GM21367 (cell line): ENCODE results near the gene BUD31.
"Not testable (repeated sequence)": the region's sequence is repeated elsewhere in the genome, so short reads cannot be mapped to it uniquely, and the experiment has no call there.

ENCODE experiments used
- ATAC-seq: cut with Tn5 transposase; IDR thresholded peaks from one replicate; pipeline ENCODE4 v1.9.1; 2021; ENCODE audit not compliant: unreplicated experiment

BUD31 gene

DNA sequence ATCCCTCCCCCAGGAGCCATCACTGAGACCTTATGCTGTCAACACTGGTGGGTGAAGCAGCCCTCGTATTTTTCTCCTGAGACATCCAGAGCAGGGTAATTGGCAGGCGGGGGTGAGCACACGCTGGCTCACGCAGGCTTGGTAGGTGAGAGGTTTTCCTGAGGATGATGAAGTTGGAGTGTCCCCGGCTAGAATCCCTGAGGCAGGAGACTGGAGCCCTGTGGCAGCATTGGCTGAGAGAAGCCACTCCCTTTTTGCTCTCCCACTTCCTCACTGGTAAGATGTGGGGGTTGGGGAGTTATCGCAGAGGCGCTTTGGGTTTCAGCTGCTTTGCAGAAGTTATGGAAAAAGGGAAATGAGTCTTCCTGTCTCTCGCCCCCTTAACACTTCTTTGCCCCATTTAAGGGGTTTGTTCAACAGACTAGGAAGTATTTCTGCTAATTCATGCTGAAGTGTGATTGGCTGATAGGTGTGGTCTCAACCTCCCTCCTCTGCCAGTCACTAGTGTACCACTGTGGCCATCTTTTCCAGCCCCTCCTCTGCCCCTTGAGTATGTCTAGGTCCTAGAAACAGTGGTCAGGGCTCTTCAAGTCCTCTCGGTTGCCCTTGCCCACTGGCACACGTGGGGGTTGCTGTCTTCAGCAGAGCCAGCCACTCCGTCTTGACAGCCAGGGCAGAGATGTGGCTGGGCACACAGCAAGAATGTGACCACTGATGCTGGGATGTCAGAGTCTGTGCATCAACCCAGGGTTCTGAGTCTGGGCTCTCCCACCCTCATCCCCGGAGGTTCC is 28.5 kb upstream of the BUD31 start:
- ATAC-seq: peak; percentile 35

DNA sequence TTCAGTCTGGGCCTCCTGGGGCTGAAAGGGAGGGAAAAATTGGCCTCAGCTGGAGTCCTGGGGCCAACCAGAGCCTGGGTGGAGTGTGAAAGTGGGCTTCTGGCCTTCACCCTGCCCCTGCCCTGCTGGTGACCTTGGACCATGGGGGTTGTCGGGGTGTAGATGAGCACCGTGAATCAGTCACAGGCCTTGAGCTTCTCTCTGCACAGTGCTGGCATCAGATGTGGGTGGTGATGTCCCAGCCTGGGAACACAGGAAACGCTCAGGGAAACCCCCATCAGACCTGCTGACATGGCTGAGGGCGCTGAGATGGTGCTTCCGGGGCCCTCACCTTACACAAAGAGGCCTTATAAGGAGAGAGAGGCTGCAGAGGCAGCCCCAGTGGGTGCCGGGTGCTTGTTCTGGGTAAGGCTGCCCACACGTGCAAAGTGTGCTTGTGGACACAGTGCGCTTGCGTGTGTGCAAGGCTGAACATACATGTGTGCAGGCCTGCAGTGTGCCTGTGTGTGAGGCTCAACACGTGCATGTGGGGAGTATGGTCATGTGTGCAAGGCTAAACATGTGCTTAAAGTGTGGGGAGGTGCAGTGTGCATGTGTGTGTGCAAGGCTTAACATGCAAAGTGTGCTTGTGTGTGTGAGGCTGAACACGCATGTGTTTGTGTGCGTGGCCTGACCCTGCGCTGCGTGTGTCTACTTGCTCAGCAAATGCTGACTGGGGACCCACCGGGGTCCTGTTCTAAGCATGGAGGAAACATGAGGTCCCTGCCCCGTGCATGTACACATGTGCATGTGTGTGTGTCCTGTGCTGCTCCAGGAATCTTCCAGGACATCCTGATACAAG is 27.7 kb upstream of the BUD31 start:
- ATAC-seq: peak; percentile 77

DNA sequence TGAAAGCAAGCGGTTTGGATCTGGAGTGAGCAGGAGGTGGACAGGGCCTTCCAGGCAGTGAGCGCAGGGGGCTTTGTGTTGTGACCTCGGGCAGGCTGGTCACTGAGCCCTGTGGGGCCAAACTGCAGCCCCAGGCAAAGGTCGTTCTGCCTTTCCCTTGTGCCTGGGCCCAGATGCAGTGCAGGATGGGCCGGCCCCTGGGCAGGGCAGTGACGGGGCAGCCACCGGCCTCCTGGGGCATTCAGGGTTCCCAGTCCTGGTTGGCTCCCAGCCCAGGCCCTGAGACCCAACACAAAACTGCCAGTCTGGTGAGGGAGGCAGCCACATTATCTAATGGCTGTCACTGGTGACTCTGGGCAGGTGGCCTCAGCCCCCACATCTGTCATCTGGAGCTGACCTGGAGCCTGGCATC is 27.1 kb upstream of the BUD31 start:
- no peak for ATAC-seq

DNA sequence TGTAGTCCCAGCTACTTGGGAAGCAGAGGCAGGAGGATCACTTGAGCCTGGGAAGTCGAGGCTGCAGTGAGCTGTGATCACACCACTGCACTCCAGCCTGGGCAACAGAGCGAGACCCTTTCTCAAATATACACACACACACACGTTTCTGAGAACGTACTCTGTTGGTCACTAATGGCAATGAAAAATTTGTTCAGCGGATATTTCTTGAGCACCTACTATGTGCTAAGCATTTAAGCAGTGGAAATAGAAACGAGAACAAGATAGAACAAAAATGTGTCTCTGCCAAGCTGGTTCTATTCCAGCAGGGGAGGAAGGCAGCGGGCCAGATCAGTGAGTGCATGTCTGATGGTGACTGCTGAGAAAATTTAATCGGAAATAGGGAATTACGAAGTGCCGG is 25.6 kb upstream of the BUD31 start:
- ATAC-seq: no peak

DNA sequence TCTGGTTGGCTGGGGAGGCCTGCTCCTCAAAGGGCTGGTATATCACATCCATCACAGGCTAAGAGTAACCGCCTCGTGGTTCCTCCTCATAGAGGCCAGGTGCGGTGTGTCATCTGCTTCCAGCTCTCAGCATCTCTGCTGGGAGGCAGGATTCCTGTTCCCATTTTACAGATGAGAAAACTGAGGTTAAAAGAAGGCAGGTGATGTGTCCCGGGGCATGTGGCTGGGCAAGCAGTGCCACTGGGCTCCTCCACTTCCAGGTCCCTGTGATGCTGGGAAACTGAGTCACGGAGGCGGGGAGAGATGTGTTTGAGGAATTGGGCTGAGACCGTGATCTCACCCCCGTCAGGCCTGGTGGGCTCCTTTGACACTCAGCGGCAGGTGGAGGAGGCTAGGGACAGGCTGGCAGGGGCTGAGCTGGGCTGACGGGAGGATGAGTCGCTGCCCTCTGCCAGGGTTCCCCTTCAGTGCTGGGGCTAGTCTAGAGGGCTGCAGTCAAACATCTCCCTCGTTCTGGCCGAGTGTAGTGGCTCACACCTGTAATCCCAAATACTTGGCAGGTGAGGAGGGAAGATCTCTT is 24.9 kb upstream of the BUD31 start:
- ATAC-seq: no peak

DNA sequence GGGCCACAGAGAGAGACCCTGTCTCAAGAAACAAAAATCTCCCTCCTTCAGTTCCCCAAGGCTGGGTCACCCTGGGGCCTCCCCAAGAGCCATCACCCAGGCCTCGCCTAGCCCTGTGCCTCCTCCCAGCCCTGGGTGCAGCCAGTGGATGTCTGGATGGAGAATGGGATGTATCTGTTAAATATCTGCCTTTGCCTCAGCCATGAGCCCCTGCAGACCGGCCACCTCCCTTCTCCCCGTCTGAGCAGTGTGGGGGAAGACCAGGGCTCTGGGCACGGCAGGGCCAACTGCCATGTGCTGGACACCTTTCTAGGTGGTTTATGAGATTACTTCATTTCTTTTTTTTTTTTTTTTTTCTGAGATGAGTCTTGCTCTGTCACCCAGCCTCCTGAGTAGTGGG is 24.2 kb upstream of the BUD31 start:
- no peak for ATAC-seq

DNA sequence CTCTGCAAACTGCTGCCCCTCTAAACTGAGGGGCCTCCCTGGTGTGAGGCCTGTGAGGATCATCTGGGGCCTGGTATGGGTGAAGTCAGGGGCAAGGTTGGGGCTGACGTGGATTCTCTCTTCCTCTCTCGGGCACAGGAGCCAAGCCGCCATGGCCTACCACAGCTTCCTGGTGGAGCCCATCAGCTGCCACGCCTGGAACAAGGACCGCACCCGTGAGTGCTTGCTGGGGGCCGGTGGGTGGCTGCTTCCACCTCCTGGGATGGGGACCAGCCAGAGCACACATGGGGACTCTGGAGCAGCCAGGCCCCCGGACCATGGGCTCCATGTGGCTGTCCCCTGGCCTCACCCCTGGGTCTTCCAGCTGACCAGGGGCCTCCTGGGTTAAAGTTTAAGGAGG is 23.2 kb upstream of the BUD31 start:
- ATAC-seq: no peak

DNA sequence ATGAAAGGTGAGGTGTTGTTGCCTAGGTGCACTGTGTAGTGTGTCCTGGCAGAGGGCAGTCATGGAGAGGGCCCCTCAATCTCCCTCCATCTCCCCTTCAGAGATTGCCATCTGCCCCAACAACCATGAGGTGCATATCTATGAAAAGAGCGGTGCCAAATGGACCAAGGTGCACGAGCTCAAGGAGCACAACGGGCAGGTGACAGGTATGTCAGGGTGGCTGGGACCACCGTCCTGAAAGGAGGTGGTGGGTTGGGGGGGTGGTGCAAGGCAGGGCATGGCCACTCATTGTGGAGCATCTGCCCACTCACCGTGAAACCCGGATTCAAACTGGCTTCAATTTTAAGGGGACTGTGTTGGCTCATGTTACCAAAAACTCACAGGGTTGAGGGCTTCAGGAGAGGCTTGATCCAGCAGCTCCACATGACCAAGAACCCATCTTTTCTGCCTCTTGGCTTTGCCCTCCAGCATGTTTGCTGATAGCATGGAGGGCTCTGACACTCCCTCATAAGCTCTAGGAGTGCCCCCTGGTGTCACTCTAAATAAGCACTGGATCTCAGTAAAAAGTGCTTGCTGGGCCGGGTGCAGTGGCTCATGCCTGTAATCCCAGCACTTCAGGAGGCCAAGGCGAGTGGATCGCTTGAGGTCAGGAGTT is 22.1 kb upstream of the BUD31 start:
- ATAC-seq: no peak

DNA sequence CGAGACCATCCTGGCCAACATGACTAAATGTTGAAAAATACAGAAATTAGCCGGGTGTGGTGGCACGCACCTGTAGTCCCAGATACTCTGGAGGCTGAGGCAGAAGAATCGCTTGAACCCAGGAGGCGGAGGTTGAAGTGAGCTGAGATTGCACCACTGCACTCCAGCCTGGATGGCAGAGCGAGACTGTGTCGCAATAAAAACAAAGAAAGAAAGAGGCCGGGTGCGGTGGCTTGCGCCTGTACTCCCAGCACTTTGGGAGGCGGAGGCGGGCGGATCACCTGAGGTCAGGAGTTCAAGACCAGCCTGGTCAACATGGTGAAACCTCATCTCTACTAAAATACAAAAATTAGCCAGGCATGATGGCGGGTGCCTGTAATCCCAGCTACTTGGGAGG is 21.5 kb upstream of the BUD31 start:
- not testable (repeated sequence) for ATAC-seq

DNA sequence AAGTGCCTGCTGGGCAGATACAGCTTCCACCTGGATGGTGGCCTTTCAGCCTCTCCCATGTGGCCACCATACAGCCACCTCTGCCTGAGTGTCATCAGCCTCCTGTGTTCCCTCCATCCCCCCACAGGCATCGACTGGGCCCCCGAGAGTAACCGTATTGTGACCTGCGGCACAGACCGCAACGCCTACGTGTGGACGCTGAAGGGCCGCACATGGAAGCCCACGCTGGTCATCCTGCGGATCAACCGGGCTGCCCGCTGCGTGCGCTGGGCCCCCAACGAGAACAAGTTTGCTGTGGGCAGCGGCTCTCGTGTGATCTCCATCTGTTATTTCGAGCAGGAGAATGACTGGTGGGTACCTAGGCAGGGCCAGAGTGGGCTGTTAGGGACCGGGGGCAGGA is 20.9 kb upstream of the BUD31 start:
- ATAC-seq: no peak

DNA sequence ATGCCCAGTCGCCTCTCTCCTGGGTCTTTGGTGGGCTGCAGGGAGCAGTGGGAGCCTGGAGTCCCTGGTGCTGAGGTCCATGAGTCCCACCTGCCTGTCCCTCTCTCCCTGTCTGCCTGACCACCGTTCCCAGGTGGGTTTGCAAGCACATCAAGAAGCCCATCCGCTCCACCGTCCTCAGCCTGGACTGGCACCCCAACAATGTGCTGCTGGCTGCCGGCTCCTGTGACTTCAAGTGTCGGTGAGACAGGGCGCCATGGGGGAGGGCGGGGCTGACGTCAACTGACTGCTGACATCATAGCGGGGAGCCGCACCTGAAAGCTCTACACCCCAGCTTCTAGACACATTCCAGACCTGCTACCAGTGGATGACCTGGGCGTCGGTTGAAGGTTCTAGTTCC is 19.0 kb upstream of the BUD31 start:
- no peak for ATAC-seq

DNA sequence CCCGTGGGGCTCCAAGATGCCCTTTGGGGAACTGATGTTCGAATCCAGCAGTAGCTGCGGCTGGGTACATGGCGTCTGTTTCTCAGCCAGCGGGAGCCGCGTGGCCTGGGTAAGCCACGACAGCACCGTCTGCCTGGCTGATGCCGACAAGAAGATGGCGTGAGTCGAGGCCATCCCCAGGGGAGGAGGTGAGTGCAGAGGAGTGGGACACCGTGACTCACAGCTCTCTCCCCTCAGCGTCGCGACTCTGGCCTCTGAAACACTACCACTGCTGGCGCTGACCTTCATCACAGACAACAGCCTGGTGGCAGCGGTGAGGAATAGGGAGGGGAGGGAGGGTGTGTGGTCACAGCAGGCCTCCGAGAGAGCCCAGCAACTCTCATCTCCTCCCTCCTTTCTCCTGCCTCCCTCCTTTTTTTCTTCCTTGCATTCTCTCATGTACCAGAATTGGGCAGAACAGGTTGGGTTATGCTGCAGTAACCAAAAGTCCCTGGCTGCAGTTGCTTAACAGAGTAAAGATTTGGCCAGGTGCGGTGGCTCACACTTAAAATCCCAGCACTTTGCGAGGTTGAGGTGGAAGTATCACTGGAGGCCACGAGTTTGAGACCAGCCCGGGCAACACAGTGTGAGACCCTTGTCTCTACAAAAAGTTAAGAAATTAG is 17.7 kb upstream of the BUD31 start:
- ATAC-seq: no peak

DNA sequence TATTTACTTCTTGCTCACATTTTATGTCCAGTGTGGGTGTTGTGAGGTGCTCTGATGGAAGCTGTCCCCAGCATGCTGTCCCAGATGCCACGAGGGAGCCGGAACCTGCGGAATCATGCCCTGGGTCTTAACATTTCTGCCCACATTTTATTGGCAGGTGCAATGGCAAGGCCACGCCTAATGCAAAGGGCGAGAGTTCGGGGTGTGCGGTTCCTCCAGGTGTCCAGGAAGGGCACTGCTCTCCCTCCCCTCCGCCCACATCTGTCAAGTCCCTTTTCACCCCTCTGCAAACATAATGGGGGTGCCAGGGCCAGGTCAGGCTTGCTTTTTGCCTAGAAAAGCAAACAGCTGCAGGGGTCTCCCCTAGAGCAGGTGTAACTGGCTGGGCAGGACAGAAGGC is 16.7 kb upstream of the BUD31 start:
- no peak for ATAC-seq

DNA sequence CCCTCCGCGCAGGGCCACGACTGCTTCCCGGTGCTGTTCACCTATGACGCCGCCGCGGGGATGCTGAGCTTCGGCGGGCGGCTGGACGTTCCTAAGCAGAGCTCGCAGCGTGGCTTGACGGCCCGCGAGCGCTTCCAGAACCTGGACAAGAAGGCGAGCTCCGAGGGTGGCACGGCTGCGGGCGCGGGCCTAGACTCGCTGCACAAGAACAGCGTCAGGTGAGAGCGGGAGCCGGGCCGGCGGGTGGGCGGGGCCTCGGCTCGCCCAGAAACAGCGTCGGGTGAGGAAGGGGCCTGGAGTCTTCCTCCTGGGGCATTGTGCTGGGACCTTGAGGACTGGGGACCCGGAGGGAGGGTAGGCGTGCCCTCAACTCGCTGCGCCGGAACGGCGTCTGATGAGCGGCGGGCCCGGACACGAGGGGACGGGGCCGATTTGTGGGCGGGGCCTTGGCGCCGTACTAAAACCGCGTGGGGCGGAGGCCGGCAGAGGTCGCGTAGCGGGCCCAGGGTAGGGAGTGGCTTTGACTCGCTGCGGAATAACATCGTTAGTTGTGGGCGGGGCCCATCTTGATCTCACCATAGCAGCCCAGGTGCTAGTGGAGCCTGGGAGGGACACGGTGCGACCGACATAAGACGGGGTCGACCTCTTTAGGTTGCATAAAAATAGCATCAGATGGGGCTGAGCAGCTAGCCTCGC is 16.0 kb upstream of the BUD31 start:
- ATAC-seq: no peak

DNA sequence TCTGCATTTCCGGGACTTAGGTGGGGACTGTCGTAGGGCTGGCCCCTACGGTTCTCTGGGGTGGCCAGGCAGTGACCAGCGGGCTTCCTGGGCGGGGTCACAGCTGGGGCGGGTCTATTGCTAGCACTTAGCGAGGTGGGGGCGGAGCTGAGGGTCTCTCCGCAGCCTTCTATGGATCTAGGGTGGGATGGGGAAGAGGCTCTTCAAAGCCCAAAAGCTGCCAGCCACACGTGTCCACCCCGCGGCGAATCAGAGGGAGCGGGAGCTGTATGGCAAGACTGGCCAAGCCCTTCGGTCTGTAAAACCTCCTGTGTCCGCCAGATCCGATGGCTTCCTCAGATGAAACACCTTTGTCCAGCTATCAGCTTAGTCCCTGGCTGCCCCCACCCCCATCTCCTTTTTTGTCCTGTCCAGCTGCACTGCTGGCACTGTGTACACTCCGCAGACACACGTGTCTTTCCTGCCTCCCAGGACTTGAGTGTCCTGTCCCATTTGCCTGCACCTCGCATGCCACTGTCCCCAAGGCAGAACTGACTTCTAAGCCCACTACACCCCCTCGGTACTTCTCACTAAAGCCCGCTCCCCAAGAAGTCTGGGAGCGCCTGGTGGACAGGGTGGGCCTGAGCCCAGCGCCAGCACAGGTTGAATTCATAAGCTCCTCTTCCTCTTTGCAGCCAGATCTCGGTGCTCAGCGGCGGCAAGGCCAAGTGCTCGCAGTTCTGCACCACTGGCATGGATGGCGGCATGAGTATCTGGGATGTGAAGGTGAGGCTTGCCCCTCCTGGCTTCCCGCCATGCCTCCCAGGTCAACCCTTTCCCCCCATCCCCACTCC is 15.2 kb upstream of the BUD31 start:
- ATAC-seq: no peak

DNA sequence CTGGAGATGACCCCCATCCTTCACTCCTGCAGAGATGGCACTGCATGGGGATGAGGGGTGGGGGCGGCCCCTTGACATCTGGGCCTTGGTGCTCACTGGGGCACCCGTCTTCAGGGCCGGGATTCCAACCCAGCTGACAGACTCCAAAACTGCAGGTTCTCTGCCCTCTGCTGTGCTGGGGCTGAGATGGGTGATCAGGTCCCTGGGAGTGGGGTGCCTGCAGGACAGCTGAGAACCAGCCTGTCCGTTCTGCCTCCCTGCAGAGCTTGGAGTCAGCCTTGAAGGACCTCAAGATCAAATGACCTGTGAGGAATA is 14.6 kb upstream of the BUD31 start:
- ATAC-seq: no peak

DNA sequence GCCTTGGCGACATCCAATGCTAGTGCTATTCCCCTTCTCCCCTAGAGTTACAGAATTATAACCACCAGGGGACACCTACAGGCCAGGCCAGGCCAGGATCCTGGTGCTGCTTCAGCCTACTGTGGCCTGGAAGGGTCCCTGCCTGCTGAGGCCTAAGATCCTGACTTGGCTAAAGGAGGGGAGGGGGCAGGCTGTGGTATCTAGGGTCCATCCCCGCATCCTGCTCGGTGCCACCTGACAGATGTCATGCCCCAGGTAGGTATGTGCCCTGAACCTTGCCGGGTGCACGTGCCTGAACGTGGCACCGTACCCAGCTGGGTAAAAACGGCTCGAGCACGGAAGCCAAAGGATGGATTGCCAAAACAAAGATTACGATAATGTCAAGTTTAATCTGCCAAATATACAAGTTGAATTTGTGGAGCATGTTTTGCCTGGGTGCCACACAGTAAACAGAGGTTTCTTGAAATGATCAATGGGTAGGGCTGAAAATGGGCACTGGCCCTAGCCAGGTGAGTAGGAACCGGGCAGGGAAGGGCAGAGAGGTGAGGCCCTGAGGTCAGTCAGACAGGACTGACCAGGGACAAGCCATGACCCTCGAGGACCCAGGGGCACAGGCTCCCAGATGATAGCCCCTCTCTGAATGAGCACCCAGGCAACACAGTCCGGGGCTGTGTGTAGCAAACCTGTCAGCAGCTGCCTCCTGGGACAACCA is 13.0 kb upstream of the BUD31 start:
- no peak for ATAC-seq

DNA sequence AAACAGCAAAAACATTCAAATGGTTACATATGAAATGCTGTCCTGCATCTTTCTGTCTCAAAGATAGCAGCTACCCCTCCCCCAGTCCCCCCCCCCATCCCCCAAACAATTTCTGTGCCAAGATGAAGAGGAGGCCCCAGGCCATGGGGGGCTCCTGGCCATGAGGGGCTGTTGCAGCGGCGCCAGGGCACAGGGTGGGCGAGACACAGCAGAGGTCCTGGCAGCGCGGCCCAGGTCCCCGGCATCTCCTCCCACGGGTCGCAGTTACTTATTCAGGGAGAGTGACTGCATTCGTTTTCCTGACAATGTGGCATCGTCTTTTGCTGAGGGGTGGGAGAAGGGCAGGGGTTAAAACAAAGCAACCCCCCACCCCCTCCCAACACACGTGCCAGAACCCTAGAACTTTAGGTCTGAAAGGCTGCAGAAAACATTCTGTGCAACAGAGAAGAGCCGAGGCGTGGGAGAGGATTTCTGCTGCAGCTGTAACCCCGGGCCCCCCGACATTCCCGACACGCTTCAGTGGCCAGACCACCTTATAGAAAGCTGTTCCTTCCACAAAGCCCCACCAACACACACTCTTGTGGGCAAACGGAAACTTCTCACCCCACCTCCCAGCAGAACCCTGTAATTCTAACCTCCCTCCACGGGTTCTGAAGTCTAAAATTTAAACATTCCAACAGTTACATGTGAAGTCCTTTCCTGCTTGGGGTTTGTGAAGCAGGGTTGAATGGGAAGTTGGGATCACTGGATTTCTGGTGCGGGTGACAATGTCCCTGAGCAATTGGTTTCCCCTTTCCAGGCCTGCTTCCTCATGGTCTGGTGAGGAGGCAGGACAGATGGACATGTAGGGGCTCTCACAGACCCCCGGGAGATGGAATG is 12.1 kb upstream of the BUD31 start:
- ATAC-seq: no peak
